Panc1 (cell line): ENCODE results near the gene ITGB2.

Experiments used
- CTCF ChIP-seq: fragments of 450-650 bp; IDR thresholded peaks from 2 replicates; pipeline ENCODE4 v1.5.1; 2017; ENCODE audit warnings: mild to moderate bottlenecking
- POLR2AphosphoS5 ChIP-seq: IDR thresholded peaks from 2 replicates; pipeline ENCODE4 v1.6.1; 2012; ENCODE audit warnings: mild to moderate bottlenecking, low read depth, low read length, moderate library complexity
- REST ChIP-seq, 2 experiments: IDR thresholded peaks; 2 replicates each; pipeline ENCODE4 v1.6.1; 2011 to 2012; ENCODE audit warnings: low read depth in 2 of 2, control low read depth in 1 of 2, low read length in 1 of 2, mild to moderate bottlenecking in 1 of 2, moderate library complexity in 1 of 2; ENCODE audit not compliant: insufficient read depth in 1 of 2
- SIN3A ChIP-seq: IDR thresholded peaks from 2 replicates; pipeline ENCODE4 v1.6.1; 2012; ENCODE audit warnings: low read depth, mild to moderate bottlenecking, low read length, moderate library complexity, borderline replicate concordance; ENCODE audit not compliant: insufficient read depth

GRCh38 chr21:44893278-44893556 is 27.5 kb downstream of the ITGB2 start:
- no peak for TF ChIP-seq CTCF
- TF ChIP-seq POLR2AphosphoS5 = no peak
- TF ChIP-seq REST (IDR thresholded peaks at IDR 0.05; ENCODE audit: insufficient read depth in 1 of 2, low read depth in 2 of 2, low read length in 1 of 2) = no peak
- TF ChIP-seq SIN3A = no peak
